OCI-LY1 (cell line): ENCODE measurements around the gene NXT2.

Experiments
- H2AFZ ChIP-seq: fragments of 200-600 bp; sonication (generic), shearing (Covaris generic); 2 replicates; pipeline ENCODE4 v1.6.0; 2014; ENCODE audit warnings: antibody characterized with exemption, mild to moderate bottlenecking, low read length
- H3F3A ChIP-seq: fragments of 200-600 bp; sonication (generic), shearing (Covaris generic); 2 replicates; pipeline ENCODE4 v1.6.0; 2014; ENCODE audit warnings: mild to moderate bottlenecking, antibody characterized with exemption, low read length, moderate library complexity; ENCODE audit not compliant: insufficient read depth
- H3K27ac ChIP-seq: fragments of 200-600 bp; sonication (generic); 2 replicates; pipeline ENCODE4 v1.5.1; 2014; ENCODE audit warnings: low read length, mixed run types, mild to moderate bottlenecking, low read depth; ENCODE audit not compliant: poor library complexity, severe bottlenecking
- H3K27me3 ChIP-seq: fragments of 200-600 bp; sonication (generic); 2 replicates; pipeline ENCODE4 v1.6.0; 2014; ENCODE audit warnings: antibody characterized with exemption, mild to moderate bottlenecking, low read length, moderate library complexity; ENCODE audit not compliant: insufficient read depth
- H3K36me3 ChIP-seq: fragments of 200-600 bp; sonication (generic); 2 replicates; pipeline ENCODE4 v1.6.1; 2014; ENCODE audit warnings: mild to moderate bottlenecking, antibody characterized with exemption, low read length, moderate library complexity, mixed read lengths; ENCODE audit not compliant: insufficient read depth
- H3K4me1 ChIP-seq: fragments of 200-600 bp; sonication (generic); 2 replicates; pipeline ENCODE4 v1.5.1; 2014; ENCODE audit warnings: mild to moderate bottlenecking, low read length, moderate library complexity; ENCODE audit not compliant: insufficient read depth, severe bottlenecking
- H3K4me2 ChIP-seq: fragments of 200-600 bp; sonication (generic), shearing (Covaris generic); 2 replicates; pipeline ENCODE4 v1.6.1; 2014; ENCODE audit warnings: low read length
- H3K4me3 ChIP-seq: fragments of 200-600 bp; sonication (generic); 2 replicates; pipeline ENCODE4 v1.5.1; 2014; ENCODE audit warnings: low read length, low read depth, mild to moderate bottlenecking, mixed read lengths; ENCODE audit not compliant: poor library complexity, severe bottlenecking
- H3K79me2 ChIP-seq: fragments of 200-600 bp; shearing (Covaris generic); 2 replicates; pipeline ENCODE4 v1.6.1; 2016; ENCODE audit warnings: mixed run types, low read length, mixed read lengths; ENCODE audit not compliant: insufficient read depth
- H3K9ac ChIP-seq: fragments of 200-600 bp; sonication (generic), shearing (Covaris generic); 2 replicates; pipeline ENCODE4 v1.6.1; 2014; ENCODE audit warnings: mild to moderate bottlenecking, low read length, mixed read lengths
- H3K9me2 ChIP-seq: fragments of 200-600 bp; sonication (generic), shearing (Covaris generic); 2 replicates; pipeline ENCODE4 v1.6.1; 2014; ENCODE audit warnings: low read depth, mild to moderate bottlenecking, low read length, mixed read lengths
- H3K9me3 ChIP-seq: fragments of 200-600 bp; shearing (Covaris generic); 2 replicates; pipeline ENCODE4 v1.6.1; 2014; ENCODE audit warnings: low read length, mixed read lengths
- H4K20me1 ChIP-seq: fragments of 200-600 bp; sonication (generic), shearing (Covaris generic); 2 replicates; pipeline ENCODE4 v1.6.0; 2016; ENCODE audit warnings: mild to moderate bottlenecking, low read length; ENCODE audit not compliant: insufficient read depth
- EZH2 ChIP-seq: fragments of 200-600 bp; sonication (generic), shearing (Covaris generic); IDR thresholded peaks from 2 replicates; pipeline ENCODE4 v1.8.0; 2017; ENCODE audit warnings: borderline replicate concordance, mixed run types, mild to moderate bottlenecking, antibody characterized with exemption, low read length, moderate library complexity, mixed read lengths
- TF ChIP-seq, protein P1 (sequence below): fragments of 200-600 bp; sonication (generic), shearing (Covaris generic); IDR thresholded peaks from 2 replicates; pipeline ENCODE4 v1.5.1; 2017; ENCODE audit warnings: mild to moderate bottlenecking, antibody characterized with exemption, low read length, moderate library complexity, mixed read lengths

NXT2 gene

DNA sequence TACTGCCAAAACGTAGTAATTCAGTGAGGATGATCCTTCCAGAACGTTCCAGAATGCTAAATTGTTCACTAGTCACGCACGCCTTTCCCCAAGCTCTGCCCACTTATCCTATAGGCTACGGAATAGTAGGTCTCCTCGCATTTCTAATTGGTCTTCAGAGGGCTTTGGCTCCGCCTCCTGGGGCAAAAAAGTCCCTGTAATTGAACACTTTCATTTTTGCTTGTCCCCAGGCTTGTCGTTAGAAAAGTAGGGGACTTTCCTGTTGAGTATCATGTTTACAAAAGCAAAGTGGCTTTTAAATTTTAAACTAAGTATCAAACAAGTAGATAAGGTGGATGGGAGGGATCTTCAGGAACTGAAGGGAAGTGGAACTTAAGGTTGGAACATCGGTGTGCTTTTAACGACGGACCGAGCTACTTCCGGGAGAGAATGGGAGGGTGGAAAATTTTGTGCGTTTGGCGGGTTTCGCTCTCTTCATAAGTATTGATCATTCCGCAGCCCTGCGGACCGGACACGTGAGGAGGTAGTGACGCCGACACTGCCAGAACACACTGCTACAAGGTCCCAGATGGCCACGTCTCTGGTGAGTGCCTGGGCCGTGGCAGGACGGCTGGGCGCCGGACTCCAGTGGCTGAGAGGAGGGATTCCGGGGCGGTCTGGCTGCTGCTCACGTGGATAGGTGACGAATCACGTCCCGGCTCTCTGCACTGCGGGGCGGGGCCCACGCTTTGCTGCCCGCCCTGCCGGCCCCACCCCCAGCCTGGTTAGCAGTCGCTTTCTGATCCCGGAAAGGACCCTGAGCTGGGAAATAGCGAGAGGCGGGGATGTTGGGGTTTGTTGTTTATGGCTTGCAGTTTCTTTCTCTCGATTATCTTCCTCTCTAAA is at the start of gene NXT2:
TSS of gene NXT2 (plus strand) at position 406 of the 885 bp plus-strand sequence. CDS start at position 569, 163 bp downstream.
- no peaks in the 10 kb centered on the region for H3K79me2 ChIP-seq
- H3K9me2 ChIP-seq: no peaks in the 10 kb centered on the region
- no peaks in the 10 kb centered on the region for H4K20me1 ChIP-seq
- peak within 1 kb of the TSS; percentile 85 for H3K4me2 ChIP-seq
- peak within 1 kb of the TSS; percentile 84 for H3K9ac ChIP-seq
- no peaks in the 10 kb centered on the region for H3K36me3 ChIP-seq
- no peaks in the 10 kb centered on the region for H3F3A ChIP-seq
- no peaks in the 10 kb centered on the region for H3K9me3 ChIP-seq
- H3K4me3 ChIP-seq: peak within 1 kb of the TSS; percentile 77
- TF ChIP-seq, protein P1, sequence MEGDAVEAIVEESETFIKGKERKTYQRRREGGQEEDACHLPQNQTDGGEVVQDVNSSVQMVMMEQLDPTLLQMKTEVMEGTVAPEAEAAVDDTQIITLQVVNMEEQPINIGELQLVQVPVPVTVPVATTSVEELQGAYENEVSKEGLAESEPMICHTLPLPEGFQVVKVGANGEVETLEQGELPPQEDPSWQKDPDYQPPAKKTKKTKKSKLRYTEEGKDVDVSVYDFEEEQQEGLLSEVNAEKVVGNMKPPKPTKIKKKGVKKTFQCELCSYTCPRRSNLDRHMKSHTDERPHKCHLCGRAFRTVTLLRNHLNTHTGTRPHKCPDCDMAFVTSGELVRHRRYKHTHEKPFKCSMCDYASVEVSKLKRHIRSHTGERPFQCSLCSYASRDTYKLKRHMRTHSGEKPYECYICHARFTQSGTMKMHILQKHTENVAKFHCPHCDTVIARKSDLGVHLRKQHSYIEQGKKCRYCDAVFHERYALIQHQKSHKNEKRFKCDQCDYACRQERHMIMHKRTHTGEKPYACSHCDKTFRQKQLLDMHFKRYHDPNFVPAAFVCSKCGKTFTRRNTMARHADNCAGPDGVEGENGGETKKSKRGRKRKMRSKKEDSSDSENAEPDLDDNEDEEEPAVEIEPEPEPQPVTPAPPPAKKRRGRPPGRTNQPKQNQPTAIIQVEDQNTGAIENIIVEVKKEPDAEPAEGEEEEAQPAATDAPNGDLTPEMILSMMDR: no peak
- TF ChIP-seq EZH2: no peak
- H3K27me3 ChIP-seq: no peaks in the 10 kb centered on the region
- peak within 1 kb of the TSS; percentile 85; the same call in 1 of the 2 replicates for H2AFZ ChIP-seq
- H3K4me1 ChIP-seq: peaks cover 18% of the 10 kb centered on the region
- peak within 1 kb of the TSS; percentile 79 for H3K27ac ChIP-seq

DNA sequence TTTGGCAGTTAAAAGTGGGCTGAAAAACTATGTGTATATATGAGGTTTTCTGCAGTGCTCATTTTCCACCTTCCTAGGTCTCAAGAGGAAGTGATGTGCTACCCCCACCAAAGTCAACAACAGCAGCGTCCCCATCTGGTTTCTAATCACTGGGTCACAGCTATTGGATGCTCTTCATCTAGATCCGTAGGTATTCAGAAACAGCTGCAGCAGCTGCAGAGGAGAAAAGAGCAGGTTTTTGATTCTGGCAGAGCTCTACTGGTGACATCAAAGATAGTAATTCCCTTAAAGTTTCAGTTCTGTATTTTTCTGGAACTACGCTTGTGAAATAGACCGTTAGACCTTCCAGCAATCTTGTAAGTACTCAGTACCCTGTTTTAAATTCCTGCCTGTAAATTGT is 49.0 kb upstream of the NXT2 start:
- Histone ChIP-seq H3K36me3 (no peaks in the 10 kb centered on the region), H3K27me3 (no peaks in the 10 kb centered on the region), H2AFZ (no peak overlapping the region), H3K4me3 (no peak overlapping the region), H3F3A (no peaks in the 10 kb centered on the region), H3K4me2 (no peak overlapping the region), H3K79me2 (no peaks in the 10 kb centered on the region), H3K4me1 (peaks cover 7% of the 10 kb centered on the region), H4K20me1 (no peaks in the 10 kb centered on the region), H3K9ac (no peak overlapping the region), H3K27ac (no peak overlapping the region), H3K9me3 (no peaks in the 10 kb centered on the region), H3K9me2 (no peaks in the 10 kb centered on the region)
- TF ChIP-seq, protein P1: no peak
- TF ChIP-seq EZH2: no peak

DNA sequence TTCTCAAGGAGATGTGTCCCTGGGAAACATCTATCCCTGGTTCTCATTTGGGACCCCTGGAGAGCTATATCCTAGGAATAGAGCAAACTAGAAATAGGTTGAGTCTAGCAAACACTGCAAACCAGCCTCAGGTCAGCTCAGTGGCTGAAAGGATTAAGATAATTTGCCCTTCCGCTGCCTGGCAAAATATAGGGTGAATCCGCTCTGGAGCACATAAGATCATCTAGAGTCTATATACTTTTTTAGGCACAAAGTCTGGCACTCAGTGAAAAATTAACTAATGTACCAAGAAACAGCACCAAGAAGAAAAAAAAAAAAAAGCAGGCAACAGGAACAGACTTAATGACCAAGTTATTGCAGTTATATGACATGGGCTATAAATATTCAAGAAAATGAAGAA is 47.5 kb upstream of the NXT2 start:
- Histone ChIP-seq H3K27me3 (no peaks in the 10 kb centered on the region), H3K27ac (no peak overlapping the region), H4K20me1 (no peaks in the 10 kb centered on the region)

More for the DNA sequence above, 47.5 kb upstream of the NXT2 start:
- Histone ChIP-seq H3K9me3 (no peaks in the 10 kb centered on the region), H3F3A (no peaks in the 10 kb centered on the region), H3K79me2 (no peaks in the 10 kb centered on the region), H3K4me3 (no peak overlapping the region), H2AFZ (no peak overlapping the region), H3K36me3 (no peaks in the 10 kb centered on the region), H3K4me2 (no peak overlapping the region), H3K9me2 (no peaks in the 10 kb centered on the region), H3K4me1 (peaks cover 7% of the 10 kb centered on the region), H3K9ac (no peak overlapping the region)
- no peak for TF ChIP-seq EZH2
- TF ChIP-seq, protein P1: no peak
